IPS DF 4.7 (cell line): Measurements from ENCODE around the gene MPPED2.
"Not testable (repeated sequence)": the region's sequence is repeated elsewhere in the genome, so short reads cannot be mapped to it uniquely, and the experiment has no call there.

Experiments
- DNase-seq: peaks from one replicate; pipeline ENCODE4 v3.0.0-alpha.2; 2013; ENCODE audit warnings: low spot score; ENCODE audit errors: extremely low read depth

MPPED2 gene

DNA sequence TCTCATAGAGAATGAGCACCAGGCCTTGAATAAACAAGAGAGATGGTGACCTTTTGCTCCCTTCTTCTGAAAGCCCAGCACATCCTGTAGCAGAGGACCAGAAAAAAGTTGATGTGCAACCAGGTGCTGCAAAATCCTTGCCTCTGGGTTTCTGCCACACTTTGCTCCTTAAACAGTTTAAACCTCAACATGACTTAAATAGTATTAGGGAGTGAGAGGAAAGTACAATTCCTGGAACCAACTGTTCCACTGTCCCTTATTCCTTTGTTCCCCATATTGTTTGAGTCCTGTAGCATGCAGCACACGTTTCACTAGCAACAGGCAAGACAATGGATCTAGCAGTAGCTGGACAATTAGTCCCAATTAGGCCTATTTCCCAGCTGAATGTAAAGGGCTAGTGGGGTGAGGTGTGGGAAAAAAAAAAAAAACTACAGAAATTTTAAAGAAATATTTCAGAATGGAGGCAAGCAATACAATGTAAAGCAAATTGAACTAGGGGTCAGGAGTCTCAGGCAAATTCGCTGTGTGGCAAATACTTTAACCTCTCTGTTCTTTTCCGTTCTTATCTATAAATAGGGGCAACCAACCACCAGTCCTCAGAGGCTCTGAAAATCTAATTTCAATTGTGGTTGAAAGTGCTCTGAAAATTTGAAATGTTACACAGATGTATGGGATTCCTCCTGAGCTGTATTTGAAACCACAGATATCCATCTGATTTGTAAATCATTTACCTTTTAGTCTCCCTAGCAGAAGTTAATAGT, 6.6 kb downstream of the MPPED2 start:
- no peak for DNase-seq

DNA sequence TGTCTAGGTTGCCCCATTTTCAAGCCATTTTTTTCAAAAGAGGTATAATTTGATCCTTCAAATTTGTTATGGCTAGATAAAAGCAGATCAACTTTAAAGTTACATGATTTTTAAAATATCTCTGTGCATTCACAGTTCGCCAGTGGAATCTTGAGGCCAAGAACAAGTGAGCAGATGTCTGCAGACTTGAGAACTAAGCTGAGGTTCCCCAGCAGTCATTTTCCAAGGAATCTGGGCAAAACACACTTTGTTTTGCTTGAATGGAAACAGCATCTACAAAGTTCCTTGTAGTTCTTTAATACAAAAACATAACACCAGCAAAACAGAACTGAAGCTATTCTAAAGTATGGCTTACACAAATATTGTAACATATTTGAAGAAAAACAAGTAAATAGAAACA, 7.7 kb downstream of the MPPED2 start:
- no peak for DNase-seq

DNA sequence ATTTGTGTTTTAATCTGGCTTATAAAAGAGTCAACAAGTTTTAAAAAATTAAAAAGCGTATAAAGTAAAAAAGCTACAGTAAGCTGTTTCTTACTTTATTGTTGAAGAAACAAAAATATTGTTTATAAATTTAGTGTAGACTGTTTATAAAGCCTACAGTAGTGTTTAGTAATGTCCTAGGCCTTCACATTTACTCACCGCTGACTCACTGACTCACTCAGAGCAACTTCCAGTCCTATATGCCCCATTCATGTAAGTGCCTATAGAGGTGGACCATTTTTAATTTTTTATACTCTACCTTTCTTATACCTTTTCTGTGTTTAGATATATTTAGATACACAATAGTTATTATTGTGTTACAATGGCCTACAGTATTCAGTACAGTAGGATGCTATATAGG, 12.2 kb downstream of the MPPED2 start:
- DNase-seq: no peak

DNA sequence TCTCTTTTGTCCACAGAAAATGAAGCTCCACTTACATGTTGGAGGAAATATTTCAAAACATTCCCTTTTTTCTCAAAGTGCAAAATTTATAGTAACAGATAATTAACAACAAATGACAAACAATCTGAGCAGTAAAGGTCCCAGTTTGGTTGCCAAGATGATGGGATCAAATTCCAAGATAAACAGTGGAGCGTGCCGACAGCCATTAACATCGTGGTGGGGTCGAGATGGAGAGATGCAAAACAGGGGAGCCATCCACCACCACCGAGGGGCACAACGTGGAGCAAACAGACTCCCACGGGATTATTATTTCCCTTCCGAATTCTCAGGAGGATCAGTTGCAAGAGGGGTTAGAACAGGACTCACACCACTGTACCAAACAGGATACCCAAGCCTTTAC, 17.2 kb downstream of the MPPED2 start:
- DNase-seq: no peak

DNA sequence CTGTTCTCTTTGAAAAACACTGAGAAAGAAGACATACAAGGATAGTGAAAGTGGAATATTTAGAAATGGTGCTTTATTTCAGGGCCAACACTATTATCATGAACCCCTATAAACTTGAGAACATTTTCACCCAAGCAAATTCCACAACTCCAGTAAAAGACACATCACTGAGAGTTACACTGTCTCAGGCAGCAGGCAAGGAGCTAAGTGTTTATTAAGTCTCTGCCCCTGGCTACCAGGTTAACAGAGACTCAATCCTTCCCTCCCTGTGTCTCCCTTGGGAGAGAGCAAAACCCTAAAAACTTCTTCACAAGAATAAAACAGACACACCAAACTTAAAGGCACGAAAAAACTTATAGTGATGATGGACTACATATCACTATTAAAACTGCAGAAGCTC, 18.5 kb downstream of the MPPED2 start:
- no peak for DNase-seq

DNA sequence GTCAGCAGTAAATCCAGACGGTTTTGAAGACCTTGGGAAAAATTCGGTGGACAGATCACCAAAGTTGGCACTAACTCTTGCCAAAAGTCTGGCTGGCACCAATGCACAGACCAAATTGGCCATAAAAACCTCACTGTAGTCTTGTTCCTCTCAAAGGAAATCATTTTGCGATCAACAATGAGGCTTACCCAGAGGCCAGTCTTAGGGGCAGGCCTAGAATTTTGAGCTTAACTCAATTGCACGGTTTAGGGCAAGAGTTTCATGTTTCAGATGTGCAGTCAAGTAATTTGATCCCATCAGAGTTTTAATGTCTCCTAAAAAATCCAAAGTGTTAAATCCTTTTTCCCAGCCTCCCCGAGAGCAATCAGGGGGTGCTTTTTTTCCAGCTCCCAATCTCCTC, 19.0 kb downstream of the MPPED2 start:
- DNase-seq: no peak

DNA sequence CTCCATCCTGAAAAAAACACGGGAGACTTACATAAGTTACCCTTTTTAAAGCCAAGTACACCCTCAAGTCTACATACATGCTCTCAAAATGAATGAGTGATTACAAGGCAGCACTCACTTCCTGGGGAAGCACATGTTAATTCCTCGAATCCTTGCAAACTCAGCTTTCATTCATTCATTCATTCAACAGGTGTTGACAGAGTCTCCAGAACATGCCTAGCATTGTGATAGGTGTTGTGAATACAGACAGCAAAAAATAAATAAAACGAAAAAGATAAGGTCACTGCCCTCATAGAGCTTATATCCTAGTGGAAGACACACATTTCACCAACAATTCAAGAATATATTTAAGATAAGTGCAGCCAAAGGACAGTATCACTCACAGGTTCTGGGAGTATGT, 19.7 kb downstream of the MPPED2 start:
- no peak for DNase-seq

DNA sequence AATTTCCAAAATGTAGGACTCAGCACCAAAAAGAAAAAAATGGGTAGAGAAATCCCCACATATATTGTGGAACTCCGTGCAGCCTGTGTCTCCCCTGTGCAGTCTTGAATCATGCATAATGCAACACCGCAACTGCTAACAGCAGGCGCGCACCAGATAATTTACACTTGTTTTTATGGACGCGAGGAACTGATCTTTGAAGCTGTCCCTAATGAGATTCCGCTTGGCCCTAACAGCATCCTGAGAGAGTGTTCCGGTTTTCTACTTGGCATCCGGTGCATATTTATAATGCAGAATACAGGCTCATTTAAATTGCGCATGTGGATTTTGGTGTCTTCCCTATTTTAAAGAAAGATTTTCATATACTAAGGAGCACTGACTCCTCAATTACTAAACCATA, 21.1 kb downstream of the MPPED2 start:
- DNase-seq: no peak

DNA sequence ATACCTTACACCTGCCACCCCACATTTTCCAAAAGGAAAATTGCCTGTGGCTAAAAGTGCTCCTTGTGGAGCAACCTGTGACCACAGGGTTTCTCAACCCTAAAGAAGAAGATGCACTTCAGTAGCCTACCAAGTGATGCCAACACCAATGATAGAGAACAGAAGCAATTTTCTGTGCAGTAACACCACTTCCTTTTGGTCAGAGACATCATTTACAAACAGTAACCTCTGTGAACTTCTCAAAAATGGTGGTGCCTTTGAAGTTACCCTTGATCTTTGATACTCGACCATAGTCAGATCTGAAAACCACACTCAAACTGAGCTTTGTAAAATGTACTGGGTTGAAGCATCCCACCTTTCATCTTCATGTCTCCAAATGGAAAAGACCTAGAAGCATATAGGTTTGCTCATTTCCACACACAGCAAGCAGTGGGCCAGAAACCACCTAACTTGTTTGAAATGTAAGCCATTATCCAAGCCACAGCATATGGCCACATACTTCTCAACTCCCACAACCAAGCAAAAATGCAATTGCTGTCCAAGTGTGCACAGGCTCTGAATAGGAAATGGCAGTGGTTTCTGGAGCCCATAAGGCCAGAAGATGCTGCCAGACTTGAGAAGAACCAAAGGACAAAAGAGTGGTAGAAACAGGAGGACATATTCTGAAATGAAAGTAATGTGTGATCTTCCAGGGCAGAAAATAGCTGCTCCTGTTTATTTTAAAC, 24.3 kb downstream of the MPPED2 start:
- DNase-seq: no peak

DNA sequence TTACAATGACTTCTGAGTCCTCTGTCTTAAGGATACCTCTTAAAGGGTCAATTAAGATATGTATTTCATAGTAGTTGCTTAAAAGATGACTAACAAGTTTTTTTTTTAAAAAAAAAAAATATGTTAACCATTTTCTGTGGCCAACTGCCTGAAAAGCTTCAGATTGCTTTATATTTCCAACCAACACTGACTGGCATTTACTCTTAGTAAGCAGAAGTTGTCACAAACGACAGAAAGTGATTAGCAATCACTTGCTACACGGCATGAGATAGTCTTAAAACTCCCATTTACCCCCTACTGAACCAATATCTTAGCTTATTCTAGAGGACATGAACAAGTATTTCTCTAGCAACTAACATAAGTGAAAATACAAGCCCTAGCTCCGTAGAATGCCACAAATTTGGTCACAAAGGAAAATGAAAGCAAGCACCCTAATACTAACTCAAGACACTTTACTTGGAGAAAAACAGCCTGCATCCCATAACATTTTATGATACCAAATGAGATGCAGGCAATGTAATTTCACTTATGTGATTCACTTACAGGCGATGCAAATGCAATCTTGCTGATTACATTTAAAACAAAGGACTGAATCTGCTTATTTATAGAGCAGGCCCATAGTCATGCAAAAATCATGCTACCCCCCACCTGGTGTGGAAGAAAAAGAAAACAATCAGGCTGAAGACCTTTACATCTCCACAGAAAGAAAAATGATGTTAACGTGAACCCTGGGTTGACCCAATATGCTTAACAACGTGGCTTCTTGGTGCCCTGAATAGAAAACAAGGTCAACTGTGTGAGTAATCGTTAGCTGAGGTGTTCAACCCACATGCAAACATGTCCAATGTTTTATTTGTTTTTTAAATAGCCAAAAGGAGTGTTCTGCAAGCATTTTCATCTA, 25.7 kb downstream of the MPPED2 start:
- DNase-seq: no peak

DNA sequence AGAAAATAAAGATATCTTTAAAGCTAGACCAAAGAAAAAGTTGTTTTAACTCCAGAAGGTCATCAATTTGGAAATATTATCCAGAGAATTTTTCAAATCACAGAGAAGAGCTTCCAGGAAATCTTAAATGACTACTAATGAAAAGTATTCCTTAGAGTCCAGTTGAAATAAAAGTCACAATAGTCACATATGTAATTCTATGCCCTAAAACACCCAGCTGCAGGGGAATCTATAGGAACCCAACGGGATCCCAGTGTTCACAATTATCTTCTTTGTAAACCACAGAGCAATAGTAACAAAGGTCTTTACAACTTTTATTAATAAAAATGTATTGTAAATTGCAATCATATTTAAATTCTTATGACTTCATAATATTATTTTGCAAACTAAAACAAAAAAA, 27.1 kb downstream of the MPPED2 start:
- no peak for DNase-seq

DNA sequence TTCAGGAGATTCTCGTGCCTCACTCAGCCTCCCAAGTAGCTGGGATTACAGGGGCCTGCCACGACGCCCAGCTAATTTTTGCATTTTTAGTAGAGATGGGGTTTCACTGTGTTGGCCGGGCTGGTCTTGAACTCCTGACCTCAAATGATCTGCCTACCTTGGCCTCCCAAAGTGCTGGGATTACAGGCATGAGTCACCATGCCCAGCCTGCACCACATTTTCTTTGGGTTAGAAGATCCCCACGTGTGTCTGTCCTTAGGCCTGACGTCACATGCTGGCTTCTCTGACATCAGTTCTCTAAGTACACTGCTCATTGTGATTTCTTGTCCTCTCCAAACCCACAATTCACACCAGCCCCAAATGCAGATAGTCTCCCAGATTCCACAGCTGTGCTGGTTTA, 31.6 kb downstream of the MPPED2 start:
- DNase-seq: not testable (repeated sequence)

DNA sequence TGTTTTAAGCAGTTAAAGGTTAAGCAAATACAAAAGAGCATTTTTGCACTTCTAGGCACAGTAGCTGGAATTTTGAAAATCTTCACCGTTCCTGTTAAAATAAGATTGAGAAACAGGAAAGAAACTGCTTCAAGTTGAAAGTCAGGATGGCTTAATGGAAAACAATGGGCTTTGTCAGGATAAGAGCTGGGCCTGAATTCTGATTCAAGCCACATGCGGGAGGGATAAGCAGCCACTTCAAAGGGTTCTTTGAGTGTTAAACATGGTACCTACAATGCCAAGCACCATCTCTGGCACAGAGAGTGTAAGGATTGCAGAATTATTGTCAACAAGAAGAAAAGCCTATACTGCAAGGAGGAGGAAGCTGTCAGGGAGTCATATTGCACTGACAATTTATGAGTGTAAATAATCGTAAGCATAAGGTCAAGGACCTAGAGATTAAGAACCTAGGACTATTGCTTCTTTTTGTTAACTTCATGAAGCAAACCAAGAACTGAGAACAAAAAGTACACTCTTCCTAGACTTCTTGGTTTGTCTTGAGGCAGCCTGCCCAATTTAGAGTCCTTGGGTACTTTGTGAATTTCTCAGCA, 32.5 kb downstream of the MPPED2 start:
- no peak for DNase-seq

DNA sequence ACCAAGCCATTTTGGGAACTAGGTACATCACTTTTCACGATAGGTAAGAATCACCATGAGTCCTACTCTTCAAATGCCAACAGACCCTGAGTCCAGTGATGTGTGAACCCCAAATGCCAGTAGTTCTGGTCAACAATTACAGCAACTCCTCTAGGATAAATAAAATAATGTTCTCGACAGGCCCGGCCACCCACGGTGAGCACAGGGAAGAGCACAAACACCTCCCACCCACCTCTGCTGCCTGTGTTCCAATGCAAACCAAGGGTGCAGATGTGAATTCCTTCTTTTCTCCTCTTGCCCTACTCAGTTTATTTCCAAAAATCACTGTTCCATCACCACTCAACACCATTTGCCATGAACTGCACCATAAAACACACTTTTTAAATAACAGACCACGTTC, 33.3 kb downstream of the MPPED2 start:
- DNase-seq: no peak

DNA sequence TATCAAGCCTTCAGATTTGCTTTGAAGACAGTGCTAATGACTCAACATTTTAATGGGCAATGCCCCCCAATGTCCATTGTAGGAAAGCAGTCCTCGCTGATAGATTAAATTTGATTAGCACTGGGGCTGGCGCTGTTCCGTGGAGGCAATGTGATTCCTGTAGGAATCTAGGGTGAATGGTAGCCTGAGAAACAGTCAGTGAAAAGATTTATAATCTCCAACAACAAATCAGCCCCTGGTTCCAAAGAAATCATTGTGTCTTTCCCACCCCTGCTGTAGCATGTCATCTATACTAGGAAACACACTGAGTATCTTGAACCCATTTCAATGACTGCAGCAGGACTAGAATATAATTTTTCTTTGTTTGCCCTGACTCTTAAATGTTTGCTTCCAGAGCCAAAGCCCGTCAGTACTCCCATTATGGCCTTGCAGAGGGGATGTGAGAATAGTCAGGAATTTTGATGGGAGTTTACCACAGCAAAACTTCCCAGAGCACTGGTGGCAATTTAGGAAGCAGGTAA, 36.1 kb downstream of the MPPED2 start:
- DNase-seq: no peak

DNA sequence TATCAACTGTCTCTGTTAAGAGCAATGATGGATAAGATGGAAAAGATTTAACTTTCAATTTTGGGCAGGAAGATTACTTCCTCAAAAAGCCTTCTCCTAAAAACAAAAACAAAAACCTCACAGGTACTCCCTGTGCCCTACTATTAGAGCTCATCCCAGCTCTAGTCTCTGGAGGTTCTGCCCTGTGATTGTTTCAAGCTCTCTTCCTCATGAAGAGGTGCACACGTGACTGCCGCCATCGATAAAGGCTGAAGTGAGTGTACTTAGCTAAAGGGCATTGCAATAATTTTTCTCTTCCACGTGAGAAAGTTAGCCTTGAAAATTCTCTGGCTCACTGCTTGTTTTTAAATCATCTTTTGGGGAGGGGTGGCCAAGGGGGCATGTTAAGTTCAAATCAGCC, 36.6 kb downstream of the MPPED2 start:
- no peak for DNase-seq

DNA sequence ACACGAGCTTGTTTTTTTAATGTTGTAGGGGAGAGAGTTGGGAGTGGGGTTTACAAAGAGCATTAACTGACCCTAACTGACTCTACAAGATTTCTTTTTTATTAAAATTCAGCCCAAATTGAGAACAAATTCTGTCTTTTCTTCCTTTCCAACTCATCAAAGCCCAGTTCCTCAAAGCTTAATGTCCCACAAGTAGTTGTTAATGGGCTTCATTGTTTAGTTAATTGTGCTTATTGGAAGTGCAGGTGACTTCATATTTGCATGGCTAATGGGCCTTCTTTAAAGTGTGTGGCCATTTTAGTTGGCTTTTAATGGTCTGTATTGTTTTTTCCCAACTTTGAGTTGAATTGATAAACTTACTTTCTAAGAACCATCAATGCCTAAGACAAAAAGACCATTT, 39.8 kb downstream of the MPPED2 start:
- peak; percentile 78 for DNase-seq

DNA sequence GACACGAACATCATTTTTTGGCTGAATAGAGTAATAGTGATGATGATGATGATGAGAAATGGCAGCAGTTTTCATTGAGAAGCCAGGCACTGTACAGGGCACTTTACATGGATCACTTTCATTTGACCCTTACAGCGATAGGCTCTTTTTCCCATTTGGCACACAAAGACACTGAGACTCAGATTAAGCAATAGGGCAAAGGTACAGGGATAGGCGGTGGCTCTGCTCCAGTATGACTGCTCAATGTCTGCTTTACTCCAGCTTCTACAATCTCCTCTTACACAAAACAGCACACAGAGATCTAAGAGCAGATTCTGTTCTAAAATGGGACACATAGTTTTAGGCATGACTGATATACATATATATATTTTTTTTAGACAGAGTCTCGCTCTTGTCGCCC, 40.6 kb downstream of the MPPED2 start:
- no peak for DNase-seq

DNA sequence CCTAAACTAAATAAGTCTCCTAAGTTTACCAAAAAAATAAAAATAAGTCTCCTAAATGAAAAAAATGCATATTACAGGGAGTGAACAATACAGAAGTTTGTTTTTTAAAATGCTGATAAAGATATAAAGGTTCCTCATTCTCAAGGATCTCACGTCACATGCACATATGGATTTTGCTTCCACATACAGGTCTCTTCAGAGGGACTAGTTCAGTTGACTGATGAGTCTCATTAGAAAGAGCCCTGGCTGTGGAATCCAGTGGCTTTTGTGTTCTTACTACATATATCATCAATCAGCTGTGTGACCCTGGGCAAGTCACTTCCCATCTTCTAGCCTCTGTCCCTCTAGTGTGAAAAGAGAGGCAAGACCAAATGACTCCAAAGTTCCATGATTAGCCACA, 43.1 kb downstream of the MPPED2 start:
- no peak for DNase-seq

DNA sequence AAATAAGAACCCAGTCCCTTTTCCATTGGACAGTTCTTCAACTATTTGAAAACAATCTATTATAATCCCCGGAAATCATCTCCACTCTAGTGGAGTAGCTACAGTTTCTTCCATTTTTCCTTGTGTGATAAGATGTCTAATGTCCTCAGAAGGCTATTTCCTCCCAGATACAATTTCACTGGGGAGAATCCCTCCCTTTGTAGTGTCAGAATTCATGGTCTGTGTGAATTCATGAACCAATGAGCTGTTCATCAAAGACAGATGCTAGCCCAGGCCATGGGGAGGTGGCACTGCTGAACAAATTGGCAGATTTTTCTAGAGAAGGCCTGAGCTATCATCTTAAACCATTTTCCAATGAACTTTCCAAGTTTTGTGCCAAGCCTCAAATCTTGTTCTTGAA, 45.4 kb downstream of the MPPED2 start:
- DNase-seq: no peak

DNA sequence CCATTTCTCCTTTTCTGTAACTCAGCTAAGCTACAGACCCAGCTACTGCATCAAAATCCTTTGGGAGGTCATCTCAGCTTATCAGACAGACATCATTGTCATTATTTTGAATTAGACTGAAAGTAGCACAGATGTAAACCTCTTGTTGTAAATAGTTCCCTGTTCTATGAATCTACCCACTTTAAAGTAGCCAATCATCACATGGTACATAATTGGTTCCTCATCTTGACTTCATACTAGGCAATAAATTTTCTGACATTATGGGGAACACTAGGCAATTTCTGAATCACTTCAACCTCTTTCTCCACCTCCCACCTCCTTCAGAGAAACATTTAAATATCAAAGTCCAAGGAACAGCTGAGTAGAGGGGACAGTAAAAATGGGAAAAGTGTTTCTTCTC, 47.9 kb downstream of the MPPED2 start:
- DNase-seq: no peak

DNA sequence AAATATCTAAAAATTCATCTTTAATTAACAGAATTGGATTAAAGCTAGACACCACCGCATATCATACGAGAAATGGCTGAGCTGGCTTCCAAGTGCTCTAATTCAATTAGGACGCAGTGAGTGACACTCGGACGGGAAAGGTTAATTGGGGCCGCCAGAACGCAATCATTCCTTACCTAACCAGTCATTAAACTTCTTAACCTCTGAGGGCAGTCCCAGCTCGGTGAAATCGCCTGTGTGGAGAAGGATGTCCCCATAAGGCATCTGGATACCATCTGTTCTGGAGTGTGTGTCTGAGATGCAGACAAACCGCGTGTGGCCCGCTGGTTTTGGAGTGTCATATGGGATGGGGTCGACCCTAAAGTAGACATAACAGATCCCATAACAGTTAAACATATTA, 50.3 kb downstream of the MPPED2 start:
- no peak for DNase-seq
